Lower leg skin (tissue), 3 donors: ENCODE data around the gene CGB2.

Source experiments
- CTCF ChIP-seq, 3 donors: fragments of 450-650 bp; IDR thresholded peaks; one replicate each; pipeline ENCODE4 v1.5.1; 2016; ENCODE audit warnings: antibody characterized with exemption in 3 of 3, mild to moderate bottlenecking in 3 of 3, moderate library complexity in 2 of 3
- POLR2A ChIP-seq, 2 donors: fragments of 450-650 bp; IDR thresholded peaks; one replicate each; pipeline ENCODE4 v1.6.1; 2016 to 2017; ENCODE audit warnings: antibody characterized with exemption in 2 of 2, mild to moderate bottlenecking in 1 of 2, moderate library complexity in 1 of 2

- TF ChIP-seq CTCF (IDR thresholded peaks at IDR 0.05) (no peak), POLR2A (IDR thresholded peaks at IDR 0.05) (no peak)
Measured at GRCh38 chr19:49061445-49061844, 29.8 kb downstream of the CGB2 start.
